Stimulated activated CD4-positive, alpha-beta T cell treated with anti-CD3 and anti-CD28 coated beads, TNF-alpha, amount 100 ng/mL, for 1 hour (primary cell): ENCODE measurements around the gene KRTAP5-5.
A peak's percentile ranks its signal among the peaks of the same experiment; 100 is the strongest.
"Not testable (repeated sequence)": the region's sequence is repeated elsewhere in the genome, so short reads cannot be mapped to it uniquely, and the experiment has no call there.

Source experiments
- DNase-seq, 3 donors: peaks; one replicate each; pipeline ENCODE4 v3.0.0-alpha.2; 2020; ENCODE audit warnings: low read depth in 3 of 3, low spot score in 1 of 3

The KRTAP5-5 gene

DNA sequence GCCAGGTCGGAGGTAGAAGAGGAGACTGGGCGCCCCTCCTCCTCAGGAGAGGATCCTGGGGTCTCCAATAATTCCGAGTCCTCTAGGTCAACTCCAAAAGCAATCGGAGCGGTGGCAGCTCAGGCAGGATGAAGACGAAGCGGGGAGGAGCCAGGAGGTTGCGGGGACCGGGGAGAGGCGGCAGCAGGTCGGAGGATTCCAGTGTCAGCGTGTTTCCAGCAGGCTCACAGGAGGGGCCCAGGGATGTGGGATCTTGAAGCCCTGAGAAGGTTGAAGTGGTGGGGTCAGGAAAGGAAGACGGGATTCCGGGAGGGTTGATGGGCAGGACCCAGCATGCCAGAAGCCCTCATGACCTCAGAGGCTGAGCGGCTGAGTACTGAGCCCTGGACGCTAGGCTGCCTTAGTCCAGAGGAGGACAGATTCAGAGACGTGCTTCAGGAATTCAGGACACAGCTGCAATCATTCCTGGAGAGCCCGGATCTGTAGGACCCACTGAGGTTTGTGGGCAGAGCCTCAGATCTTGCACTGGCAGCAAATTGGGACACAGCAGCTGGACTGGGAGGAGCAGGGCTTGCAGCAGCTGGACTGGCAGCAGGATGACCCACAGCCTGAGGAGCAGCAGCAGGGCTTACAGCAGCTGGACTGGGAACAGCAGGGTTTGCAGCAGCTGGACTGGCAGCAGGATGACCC, 22.3 kb upstream of the KRTAP5-5 start:
- DNase-seq = not testable (repeated sequence)

- DNase-seq = not testable (repeated sequence)
These were observed 21.7 kb upstream of the KRTAP5-5 start for GRCh38 chr11:1607901-1608300.

- no peak for DNase-seq
These were observed 21.2 kb upstream of the KRTAP5-5 start, which contains the start of gene KRTAP5-3 for GRCh38 chr11:1608363-1608762. Gene KRTAP5-3 (minus strand): TSS chr11:1608463. CDS start chr11:1608385, 78 bp downstream.

DNA sequence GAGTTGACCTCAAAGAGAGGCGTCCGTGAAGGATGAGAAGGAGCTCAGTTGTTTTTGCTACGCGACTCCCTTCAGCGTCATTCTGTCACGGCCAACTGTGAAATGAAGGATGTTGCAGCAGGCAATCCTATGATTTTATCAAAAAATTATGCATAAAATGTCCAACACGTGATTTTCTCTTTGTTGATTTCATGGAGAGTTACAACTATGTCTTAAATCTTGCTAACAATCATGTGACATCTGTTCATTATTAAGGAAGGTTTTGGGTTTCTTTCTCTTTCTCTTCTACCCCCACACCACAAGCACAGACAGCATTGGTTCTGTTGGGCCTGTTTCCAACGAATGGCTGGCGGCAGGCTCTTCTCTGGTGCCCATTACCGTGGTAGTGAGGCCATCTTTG, 11.3 kb upstream of the KRTAP5-5 start:
- no peak for DNase-seq

- no peak for DNase-seq
These were observed 10.1 kb upstream of the KRTAP5-5 start for GRCh38 chr11:1619449-1619848.

DNA sequence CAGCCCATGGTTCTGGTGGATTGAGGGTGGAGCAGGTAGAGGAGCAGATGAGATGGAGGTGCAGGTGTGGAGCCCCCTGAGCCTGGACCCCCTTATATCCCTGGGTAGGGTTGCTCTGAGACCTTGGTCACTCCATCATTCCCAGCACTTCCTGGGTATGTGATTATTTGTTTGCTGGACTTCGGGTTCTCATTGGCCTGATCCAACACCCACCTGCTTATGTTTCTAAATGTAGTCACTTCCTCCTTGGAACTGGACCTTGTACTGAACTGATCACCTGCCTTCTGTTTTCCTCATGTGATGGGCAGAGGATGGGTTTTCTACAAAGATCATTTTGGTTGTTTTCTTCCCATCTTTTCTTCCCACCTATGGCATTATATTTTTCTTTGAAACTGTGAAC, 7.5 kb upstream of the KRTAP5-5 start, which contains the start of gene KRTAP5-4:
Gene KRTAP5-4 (minus strand): TSS at position 53 of the 400 bp plus-strand sequence. CDS start 45 bp downstream, at position 8.
- DNase-seq = no peak

- DNase-seq = no peak
These were observed 5.9 kb upstream of the KRTAP5-5 start for GRCh38 chr11:1623716-1624115.

DNA sequence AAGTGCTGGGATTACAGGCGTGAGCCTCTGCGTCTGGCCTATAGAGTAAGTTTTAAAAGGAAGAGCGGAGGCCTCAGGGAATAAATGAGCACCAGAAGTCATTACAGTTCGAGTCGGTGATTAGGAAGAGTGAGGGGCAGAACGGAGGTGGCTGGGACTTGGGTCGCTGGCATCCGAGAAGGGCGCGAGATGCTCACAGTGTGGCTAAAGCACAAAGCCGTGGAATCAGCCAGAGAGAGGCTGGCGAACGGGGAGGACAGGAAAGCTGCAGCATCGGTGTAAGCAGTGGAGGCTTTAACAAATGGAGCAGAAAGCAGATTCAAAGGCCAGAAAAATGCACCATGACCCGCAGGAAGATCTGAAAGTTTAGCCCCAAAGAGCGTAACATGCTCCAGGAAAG, 5.0 kb upstream of the KRTAP5-5 start:
- no peak for DNase-seq

GRCh38 chr11:1625541-1625940, 4.0 kb upstream of the KRTAP5-5 start:
- no peak for DNase-seq

- DNase-seq = peak in 2 of 3 donors; percentile 37 to 51
These were observed 859 bp upstream of the KRTAP5-5 start for GRCh38 chr11:1628506-1629325.

GRCh38 chr11:1630271-1630670, 696 bp downstream of the KRTAP5-5 start:
- no peak for DNase-seq

DNA sequence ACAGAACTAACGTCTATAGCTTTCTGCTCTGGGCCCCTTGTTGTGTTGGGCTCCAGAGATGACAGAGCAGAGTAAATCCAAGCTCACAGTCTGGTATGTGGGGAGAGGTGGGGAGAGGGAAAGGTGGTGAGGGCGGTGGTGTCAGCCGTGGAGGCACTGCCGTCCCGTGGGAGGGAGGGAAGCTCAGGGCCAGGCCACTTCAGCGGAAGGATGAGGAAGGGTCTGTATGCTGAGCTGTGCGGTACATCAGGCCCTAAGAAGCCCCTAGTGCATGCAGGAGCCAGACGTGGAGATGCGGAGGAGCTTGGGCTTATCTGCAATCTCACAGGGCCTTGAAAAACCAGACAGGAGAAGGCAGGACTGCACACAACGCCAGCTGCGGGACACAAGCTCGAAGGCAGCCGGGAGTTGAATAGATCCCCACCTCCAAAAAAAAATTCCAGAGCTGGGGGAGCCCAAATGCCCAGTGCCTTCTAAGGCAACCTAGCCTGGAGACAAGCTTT, 1.5 kb downstream of the KRTAP5-5 start:
- no peak for DNase-seq

GRCh38 chr11:1632053-1632714, 2.6 kb downstream of the KRTAP5-5 start:
- DNase-seq = no peak

GRCh38 chr11:1633864-1634263, 4.3 kb downstream of the KRTAP5-5 start:
- no peak for DNase-seq

- no peak for DNase-seq
These were observed 6.8 kb downstream of the KRTAP5-5 start for GRCh38 chr11:1636291-1636950.

GRCh38 chr11:1637628-1638027, 8.1 kb downstream of the KRTAP5-5 start:
- DNase-seq = no peak

DNA sequence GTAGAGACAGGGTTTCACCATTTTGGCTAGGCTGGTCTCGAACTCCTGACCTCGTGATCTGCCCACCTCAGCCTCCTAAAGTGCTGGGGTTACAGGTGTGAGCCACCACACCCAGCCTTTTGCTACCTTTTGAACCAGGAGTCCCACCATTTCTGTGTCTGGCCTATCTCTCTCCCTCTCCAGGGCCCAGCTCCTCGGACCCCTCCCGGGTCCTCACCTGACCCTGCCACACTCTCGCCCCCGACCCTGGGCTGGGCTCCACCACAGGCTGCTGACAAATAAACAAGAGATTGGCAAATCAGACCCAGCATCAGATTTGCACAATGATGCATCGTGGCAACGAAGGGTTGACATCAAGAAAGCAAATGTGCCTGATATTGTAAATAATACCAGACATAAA, 8.8 kb downstream of the KRTAP5-5 start:
- DNase-seq = no peak

DNA sequence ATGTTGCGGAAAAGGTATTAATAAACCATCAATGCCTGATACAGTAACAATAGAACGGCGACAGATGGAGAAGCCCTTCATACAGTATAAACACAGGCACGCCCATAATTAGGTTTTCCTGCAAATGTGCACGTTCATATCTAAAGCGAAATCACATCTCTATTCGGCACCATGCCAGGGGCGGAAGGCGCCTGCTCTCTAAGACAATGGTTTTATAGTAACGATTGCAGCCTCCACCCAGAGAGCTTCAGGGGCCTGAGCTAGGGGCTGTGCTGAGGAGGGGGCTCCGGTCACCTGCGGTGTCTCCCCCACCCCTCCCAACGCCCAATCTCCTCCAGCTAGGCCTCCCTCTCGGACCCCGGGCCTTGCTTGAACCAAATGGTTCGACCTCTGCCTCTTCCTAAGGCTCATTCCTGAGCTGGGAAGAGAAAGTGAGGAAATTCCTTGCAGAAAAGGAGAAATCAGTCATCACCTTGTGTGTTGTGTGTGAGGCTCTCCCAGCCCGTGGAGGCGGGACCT, 9.6 kb downstream of the KRTAP5-5 start:
- no peak for DNase-seq

GRCh38 chr11:1639666-1640065, 10.1 kb downstream of the KRTAP5-5 start:
- no peak for DNase-seq

DNA sequence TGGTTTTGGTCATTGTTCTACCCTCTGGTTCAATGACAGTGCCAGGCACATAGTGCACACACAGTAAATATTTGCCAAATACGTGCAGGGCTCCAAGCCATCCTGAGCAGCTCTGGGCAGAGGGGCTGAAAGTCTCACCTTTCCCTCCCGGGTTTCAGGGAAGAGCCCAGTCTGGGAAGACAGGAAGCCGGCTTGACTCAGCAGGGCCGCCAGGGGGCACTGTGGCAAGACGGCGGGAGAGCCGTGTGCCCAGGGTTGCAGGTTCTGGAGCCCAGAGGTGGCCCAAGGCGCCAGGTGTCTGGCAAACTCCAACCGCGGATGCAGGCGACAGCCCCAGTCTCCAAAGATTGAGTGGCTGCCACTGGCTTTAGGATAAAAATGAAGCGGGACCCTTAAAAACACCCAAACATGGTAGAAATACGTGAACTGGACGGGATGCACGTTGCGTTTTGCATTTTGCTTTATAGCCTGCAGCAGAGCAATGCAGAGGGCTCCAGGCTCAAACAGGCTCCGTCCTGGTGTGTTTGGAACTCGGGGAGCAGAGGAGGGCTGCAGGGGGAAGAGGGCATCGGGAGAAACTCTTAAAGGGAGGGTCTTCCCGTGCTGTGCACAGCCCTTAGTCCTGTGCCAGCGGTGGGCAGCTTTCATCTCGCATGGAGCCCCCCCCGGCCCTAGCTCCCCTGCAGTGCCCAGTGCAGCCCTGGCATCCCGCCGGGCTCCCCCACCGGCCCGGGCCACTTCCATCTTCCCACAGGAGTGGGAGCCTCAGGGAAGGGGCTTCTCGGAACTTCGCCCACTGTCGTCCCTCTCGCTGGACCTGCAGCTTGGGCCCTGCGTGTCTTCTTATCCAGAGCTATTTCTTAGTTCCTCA, 10.7 kb downstream of the KRTAP5-5 start:
- no peak for DNase-seq
